CMK (cell line): Measurements from ENCODE around the gene RPL22L1.
"Not testable (repeated sequence)": the region's sequence is repeated elsewhere in the genome, so short reads cannot be mapped to it uniquely, and the experiment has no call there.

Experiments
- DNase-seq: peaks from one replicate; pipeline ENCODE4 v3.0.0-alpha.2; 2010; ENCODE audit warnings: low read depth

Gene RPL22L1

DNA sequence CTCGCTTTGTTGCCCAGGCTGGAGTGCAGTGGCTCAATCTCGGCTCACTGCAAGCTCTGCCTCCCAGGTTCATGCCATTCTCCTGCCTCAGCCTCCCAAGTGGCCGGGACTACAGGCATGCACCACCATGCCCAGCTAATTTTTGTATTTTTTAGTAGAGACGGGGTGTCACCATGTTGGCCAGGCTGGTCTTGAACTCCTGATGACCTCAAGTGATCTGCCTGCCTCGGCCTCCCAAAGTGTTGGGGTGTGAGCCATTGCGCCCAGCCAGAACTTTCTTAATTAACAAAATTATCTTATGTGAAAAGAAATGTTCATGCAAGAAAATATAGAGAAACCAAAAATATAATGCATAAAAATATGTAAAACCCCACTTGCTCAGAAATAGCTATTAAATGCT is 7.3 kb upstream of the RPL22L1 start:
- DNase-seq = not testable (repeated sequence)

DNA sequence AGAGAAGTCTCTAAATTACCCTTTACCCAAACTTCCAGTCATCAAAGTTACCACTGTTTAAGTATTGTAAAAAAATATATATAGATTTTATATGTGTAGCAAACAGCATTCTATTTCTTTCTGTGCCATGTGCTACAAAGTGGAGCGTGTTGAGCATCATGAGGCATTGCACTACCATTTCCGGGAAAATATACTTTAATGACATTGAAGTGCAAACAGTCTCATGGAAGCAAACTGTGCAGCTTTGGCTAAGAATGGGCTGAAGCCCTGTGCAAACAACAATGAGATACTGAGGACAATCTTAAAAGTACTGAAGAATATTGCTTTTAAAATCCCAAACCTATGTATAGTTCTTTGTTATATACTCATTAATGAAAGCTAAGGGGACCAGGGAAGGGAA is 6.5 kb upstream of the RPL22L1 start:
- DNase-seq = no peak

DNA sequence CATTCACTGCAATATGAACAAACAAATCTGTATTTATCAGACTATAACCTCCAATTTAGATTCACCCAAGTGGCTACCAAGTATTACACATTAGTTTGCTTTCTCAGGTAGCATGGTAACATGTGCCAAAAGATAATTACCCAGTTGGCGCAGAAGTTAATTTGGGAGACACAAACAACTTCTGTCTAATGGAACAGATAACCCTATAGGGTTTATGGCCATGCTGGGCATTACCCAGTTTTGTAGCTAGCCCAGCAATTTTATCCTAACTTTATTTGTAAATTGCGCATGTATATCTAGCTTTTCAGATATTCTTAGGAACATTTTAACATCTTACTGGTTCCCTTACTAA is 780 bp downstream of the RPL22L1 start:
- no peak for DNase-seq

DNA sequence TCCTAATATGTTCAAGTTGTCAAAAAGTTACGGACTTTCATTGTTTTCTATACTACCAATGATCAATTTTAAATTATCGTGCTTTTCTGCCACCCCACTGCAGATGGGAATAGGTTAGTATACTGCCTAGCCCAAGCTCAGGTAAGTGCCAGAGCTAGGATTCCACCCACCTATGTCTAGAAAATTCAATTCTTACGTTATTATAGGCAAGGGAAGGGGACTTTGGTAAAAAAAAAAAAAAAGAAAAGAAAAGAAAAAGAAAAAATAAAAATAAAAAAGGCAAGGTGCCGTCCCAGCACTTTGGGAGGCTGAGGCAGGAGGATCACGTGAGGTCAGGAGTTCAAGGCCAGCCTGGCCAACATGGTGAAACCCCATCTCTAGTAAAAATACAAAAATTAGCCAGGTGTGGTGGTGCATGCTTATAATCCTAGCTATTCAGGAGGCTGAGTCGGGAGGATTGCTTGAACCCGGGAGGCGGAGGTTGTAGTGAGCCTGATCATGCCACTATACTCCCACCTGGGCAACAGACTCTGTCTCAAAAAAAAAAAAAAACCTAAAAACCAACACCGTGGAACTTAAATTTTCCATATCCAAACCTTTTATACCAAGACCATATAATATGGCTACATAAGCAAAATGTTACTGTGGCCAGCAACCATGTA is 1.3 kb downstream of the RPL22L1 start:
- no peak for DNase-seq

GRCh38 chr3:170867143-170867937 is 2.7 kb downstream of the RPL22L1 start:
- DNase-seq = no peak

GRCh38 chr3:170866499-170866898 is 3.5 kb downstream of the RPL22L1 start:
- no peak for DNase-seq

DNA sequence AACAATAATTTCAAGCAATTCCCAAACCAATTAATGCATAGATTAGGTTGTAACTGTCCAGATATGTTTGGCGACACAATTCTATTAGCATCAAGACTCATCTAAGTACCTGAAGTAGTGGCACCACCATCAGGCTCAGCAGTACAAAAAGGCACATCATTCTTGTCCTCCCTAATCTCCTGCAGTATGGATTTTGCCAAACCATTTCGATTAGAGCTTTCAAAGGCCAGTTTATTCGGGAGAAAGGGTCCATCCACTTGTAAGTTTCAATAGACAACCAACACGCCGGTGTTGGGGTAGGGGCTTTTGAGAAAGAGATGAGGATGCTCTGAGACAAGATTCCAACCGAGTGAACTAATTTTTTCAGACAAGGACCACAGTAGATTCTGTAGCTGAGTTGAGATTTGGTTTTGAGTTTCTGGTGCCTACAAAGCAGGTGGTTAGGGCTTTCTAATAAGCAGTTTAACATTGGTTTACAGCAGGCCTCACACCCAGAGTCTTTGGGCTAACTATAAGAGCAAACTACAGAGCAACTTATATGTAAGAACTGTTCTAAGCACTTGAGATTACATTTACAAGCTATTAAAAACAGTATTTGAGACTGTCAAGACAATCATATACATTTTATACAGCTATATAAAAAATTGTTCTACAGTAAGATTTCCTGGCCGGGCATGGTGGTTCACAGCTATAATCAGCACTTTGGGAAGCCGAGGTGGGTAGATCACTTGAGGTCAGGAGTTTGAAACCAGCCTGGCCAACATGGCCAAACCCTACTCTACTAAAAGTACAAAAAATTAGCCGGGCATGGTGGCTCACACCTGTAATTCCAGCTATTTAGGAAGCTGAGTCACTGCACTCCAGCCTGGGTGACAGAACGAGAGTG is 4.5 kb downstream of the RPL22L1 start:
- DNase-seq = no peak

- DNase-seq = no peak
Measured at GRCh38 chr3:170864525-170865208, 5.3 kb downstream of the RPL22L1 start.

DNA sequence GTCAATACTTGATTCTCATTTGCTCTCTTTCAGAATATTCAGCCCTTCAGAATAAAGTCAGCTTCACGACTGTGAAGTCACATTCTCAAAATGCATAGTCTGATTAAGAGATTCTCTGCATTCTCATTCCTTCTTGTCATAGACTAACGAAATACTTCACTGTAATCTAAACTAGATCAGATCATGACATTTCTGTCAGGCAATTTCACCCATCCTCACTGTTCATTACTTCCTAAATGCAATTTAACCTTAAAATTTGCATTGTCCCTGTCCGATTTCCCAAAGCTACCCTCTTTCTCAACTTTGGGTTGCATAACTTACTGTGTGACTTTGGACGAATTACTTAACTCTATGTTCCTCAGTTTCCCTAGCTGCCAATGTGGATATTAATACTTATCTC is 6.2 kb downstream of the RPL22L1 start:
- DNase-seq = no peak

- DNase-seq = no peak
Measured at GRCh38 chr3:170862618-170863374, 7.2 kb downstream of the RPL22L1 start.

GRCh38 chr3:170858599-170858998 is 11.4 kb downstream of the RPL22L1 start:
- DNase-seq = no peak

GRCh38 chr3:170852324-170852723 is 17.7 kb downstream of the RPL22L1 start:
- DNase-seq = no peak

DNA sequence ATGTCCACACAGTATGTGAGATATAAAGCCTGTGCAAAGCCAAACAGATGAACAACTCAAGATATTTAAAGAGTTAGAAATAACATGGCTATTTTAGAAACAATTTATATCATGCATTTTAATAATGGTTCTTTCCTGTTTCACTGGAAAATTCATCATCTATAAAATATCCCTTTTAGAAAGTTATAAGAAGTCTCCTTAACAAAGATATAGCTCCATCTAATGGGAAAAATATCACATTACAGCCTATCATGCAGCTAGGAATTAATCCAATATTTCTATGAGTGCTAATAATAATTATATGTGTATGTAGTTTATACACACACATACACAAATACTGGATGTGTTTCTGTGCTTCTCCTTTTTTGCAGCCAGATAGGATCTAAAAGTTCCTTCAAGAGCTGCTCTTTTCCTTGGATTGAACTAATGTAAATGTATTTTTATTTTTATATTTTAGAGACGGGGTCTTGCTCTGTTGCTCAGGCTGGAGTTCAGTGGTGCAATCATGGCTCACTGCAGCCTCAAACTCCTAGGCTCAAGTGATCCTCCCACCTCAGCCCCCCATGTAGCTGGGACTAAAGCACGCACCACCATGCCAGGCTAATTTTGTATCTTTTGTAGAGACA is 21.6 kb downstream of the RPL22L1 start:
- DNase-seq = no peak

DNA sequence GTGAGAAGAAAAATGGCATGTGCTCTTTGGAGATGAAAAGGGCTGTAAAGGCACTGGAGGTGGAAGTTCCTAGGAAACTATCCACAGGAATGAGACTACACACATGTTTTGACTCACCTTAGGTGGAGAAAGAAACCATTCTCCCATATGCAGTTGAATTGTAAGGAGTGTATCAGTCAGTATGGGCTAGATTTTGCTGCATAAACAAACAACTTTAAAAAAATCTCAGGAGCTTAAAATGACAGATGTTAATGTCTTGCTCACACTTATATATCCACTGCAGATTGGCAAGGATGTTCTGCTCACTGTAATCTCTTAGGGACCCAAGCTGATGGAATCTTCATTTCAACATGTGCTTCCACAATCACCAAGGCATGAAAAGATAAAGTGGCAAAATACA is 25.6 kb downstream of the RPL22L1 start:
- no peak for DNase-seq

GRCh38 chr3:170840291-170840859 is 29.6 kb downstream of the RPL22L1 start:
- no peak for DNase-seq

- no peak for DNase-seq
Measured at GRCh38 chr3:170839518-170840100, 30.4 kb downstream of the RPL22L1 start.

DNA sequence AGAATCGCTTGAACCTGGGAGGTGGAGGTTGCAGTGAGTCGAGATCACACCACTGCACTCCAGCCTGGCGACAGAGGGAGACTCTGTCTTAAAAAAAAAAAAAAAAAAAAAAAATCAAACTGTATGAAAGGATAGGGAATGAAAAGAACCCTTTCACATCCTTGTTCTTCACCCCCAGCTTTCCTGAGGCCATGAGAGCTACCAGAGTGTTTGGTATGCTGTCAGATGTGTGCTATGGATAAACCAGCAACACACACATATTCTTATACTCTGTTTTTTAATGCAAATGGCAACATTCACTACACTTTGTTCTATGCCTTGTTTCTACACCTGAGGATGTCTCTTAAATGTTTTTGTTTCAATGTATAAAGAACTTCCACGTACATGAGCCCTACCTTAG is 33.5 kb downstream of the RPL22L1 start:
- DNase-seq = no peak

DNA sequence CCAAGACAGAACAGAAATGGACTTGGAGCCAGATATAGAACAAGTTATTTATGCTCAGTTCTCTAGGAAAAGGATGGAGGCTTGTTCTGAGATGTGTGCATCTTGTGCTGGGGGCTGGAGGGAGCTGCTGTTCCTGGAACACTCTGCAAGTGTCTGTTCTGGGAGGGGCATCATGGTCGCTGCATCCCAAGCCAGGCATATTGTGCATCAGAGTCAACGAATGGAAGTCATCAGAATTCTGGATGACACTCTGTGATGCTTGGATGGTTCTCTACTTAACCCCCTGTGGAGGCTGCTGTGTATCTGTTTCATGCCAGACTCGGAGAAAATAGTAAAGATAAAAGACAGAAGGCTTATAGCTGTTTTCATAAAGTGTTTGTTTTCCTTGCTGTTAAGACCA is 34.7 kb downstream of the RPL22L1 start:
- DNase-seq = no peak

- no peak for DNase-seq
Measured at GRCh38 chr3:170830580-170830979, 39.4 kb downstream of the RPL22L1 start.

DNA sequence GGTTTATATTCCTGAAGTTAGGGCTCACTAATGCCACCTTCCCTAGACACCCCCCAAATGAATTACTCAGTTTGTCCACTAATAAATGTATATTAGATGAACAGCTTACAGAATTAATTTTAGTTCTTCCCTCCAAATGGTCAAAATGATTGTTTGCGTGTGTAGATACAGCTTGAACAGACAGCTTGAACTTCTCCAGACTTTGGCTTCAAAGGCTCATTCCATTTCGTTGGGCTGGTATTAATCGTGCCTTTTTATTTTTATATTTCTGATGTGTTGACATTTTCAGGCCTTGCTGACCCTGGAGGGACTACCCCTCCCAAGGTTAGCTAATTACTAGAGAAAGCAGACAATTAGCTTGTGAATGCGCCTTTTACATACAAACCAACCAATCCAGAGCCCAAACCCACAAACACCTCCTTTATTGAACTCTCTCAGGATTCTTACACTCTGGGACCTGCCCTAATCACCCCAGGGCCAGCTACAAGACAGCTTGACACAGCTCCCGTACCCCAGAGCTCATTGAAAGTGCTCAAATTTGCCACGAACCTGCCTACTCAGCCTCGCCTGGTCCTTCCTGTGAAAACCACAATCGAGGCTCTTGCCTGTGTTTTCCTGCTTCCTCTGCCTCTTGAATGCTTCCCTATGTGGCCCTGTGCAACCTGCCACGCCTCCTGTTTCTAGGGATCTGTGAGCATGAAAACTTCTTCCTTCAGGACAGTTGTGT is 40.3 kb downstream of the RPL22L1 start:
- no peak for DNase-seq
